Activated CD4-positive, alpha-beta T cell treated with anti-CD3 and anti-CD28 coated beads, Interleukin-10, Interleukin-2, amounts not matched to agents 100 ng/mL and 50 ng/mL, durations not matched to agents 16 hours and 8 hours (primary cell): Measurements from ENCODE around the gene RAD51B.

Source experiments
- DNase-seq: peaks from one replicate; pipeline ENCODE4 v3.0.0-alpha.2; 2020

Gene RAD51B

GRCh38 chr14:68124979-68125731, 305.6 kb downstream of the RAD51B start:
- no peak for DNase-seq

GRCh38 chr14:68127166-68127565, 307.6 kb downstream of the RAD51B start:
- DNase-seq, result no peak

- no peak for DNase-seq
Observed at GRCh38 chr14:68131907-68132306, 312.3 kb downstream of the RAD51B start.

GRCh38 chr14:68132563-68133121, 313.1 kb downstream of the RAD51B start:
- DNase-seq, result no peak

- DNase-seq, result no peak
Observed at GRCh38 chr14:68133856-68134255, 314.3 kb downstream of the RAD51B start.

GRCh38 chr14:68135028-68135427, 315.4 kb downstream of the RAD51B start:
- DNase-seq, result no peak

- no peak for DNase-seq
Observed at GRCh38 chr14:68135566-68135965, 316.0 kb downstream of the RAD51B start.

- peak; percentile 4 for DNase-seq
Observed at GRCh38 chr14:68137704-68138619, 318.4 kb downstream of the RAD51B start.

- DNase-seq, result no peak
Observed at GRCh38 chr14:68139431-68140075, 320.0 kb downstream of the RAD51B start.

GRCh38 chr14:68140076-68140741, 320.6 kb downstream of the RAD51B start:
- DNase-seq, result no peak

GRCh38 chr14:68140806-68141205, 321.2 kb downstream of the RAD51B start:
- no peak for DNase-seq

GRCh38 chr14:68141281-68142088, 321.9 kb downstream of the RAD51B start:
- DNase-seq, result no peak

GRCh38 chr14:68143341-68143841, 323.8 kb downstream of the RAD51B start:
- DNase-seq, result no peak

- DNase-seq, result no peak
Observed at GRCh38 chr14:68144051-68144681, 324.6 kb downstream of the RAD51B start.

- no peak for DNase-seq
Observed at GRCh38 chr14:68145036-68145435, 325.5 kb downstream of the RAD51B start.

- no peak for DNase-seq
Observed at GRCh38 chr14:68145539-68145938, 326.0 kb downstream of the RAD51B start.

GRCh38 chr14:68146818-68147217, 327.2 kb downstream of the RAD51B start:
- DNase-seq, result no peak

- no peak for DNase-seq
Observed at GRCh38 chr14:68147303-68147702, 327.7 kb downstream of the RAD51B start.

GRCh38 chr14:68148276-68148675, 328.7 kb downstream of the RAD51B start:
- peak; percentile 23 for DNase-seq

- no peak for DNase-seq
Observed at GRCh38 chr14:68148763-68149162, 329.2 kb downstream of the RAD51B start.

GRCh38 chr14:68153275-68153674, 333.7 kb downstream of the RAD51B start:
- DNase-seq, result no peak
